Ishikawa (cell line): ENCODE measurements around the gene F2RL2.

Experiments
- CEBPB ChIP-seq: IDR thresholded peaks from 2 replicates; pipeline ENCODE4 v1.6.1; 2012
- CREB1 ChIP-seq: IDR thresholded peaks from 2 replicates; pipeline ENCODE4 v1.6.1; 2012; ENCODE audit warnings: low read depth
- EGR1 ChIP-seq: IDR thresholded peaks from 2 replicates; pipeline ENCODE4 v1.6.1; 2012
- EP300 ChIP-seq: IDR thresholded peaks from 2 replicates; pipeline ENCODE4 v1.6.1; 2012; ENCODE audit warnings: borderline replicate concordance
- FOXM1 ChIP-seq: IDR thresholded peaks from 2 replicates; pipeline ENCODE4 v1.6.1; 2012; ENCODE audit warnings: low read depth, borderline replicate concordance
- NFIC ChIP-seq: IDR thresholded peaks from 2 replicates; pipeline ENCODE4 v1.6.1; 2012
- RAD21 ChIP-seq: IDR thresholded peaks from 2 replicates; pipeline ENCODE4 v1.6.1; 2012; ENCODE audit warnings: low read depth
- REST ChIP-seq: IDR thresholded peaks from 2 replicates; pipeline ENCODE4 v1.6.1; 2012; ENCODE audit warnings: low read depth, mild to moderate bottlenecking
- TAF1 ChIP-seq: IDR thresholded peaks from 2 replicates; pipeline ENCODE4 v1.6.1; 2012; ENCODE audit warnings: low read depth, mild to moderate bottlenecking
- TCF12 ChIP-seq: IDR thresholded peaks from 2 replicates; pipeline ENCODE4 v1.6.1; 2012; ENCODE audit warnings: low read depth
- TEAD4 ChIP-seq: IDR thresholded peaks from 2 replicates; pipeline ENCODE4 v1.6.1; 2012
- YY1 ChIP-seq: IDR thresholded peaks from 2 replicates; pipeline ENCODE4 v1.6.1; 2012; ENCODE audit warnings: low read depth
- ZBTB7A ChIP-seq: IDR thresholded peaks from 2 replicates; pipeline ENCODE4 v1.6.1; 2012; ENCODE audit warnings: low read depth
- TF ChIP-seq, protein P1 (sequence below): IDR thresholded peaks from 2 replicates; pipeline ENCODE4 v1.6.1; 2012
- TF ChIP-seq, protein P2 (sequence below): IDR thresholded peaks from 2 replicates; pipeline ENCODE4 v1.6.1; 2012

The F2RL2 gene

GRCh38 chr5:76638479-76638878 lies 15.3 kb upstream of the F2RL2 start:
- no peak for TF ChIP-seq YY1

DNA sequence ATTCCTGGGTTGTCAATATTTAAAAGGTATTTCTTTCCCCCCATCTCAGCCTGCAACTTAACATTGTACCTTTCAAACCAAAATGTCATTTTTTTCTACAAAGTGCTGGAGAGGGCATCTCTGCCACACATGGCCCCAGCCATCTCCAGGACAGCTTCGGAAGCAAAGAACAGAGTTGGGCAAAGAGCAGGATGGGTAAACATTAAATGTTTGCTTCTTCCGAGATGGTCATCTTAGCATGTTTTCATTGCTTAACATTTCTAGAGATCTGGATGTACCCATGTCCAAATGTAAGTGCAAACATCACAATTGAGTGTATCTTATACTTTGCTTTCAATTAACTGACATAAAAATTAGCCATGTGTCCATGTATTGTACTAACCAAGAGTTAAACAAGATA lies 14.3 kb upstream of the F2RL2 start:
- TF ChIP-seq EGR1 (no peak), EP300 (no peak), TEAD4 (no peak), YY1 (no peak)
- TF ChIP-seq, protein P1, sequence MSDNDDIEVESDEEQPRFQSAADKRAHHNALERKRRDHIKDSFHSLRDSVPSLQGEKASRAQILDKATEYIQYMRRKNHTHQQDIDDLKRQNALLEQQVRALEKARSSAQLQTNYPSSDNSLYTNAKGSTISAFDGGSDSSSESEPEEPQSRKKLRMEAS, result no peak

DNA sequence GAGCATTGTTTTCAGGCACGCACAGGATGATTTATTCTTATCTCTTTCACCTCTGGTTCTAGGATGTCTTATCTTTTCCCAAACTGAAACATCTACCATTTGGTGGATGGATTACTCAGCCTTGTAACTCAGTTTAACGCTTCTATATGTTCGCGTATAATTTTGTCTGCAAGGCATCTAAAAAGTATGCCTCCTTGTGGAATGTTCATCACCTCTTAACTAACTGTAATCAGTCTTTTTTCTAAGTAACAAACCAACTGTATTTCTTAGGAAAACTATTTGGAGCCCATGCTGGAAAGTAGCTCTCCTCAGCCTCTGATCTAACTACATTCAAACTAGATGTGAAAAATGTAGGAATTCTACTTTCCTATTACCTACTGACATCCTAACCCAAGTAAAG lies 11.5 kb upstream of the F2RL2 start:
- TF ChIP-seq, protein P2, sequence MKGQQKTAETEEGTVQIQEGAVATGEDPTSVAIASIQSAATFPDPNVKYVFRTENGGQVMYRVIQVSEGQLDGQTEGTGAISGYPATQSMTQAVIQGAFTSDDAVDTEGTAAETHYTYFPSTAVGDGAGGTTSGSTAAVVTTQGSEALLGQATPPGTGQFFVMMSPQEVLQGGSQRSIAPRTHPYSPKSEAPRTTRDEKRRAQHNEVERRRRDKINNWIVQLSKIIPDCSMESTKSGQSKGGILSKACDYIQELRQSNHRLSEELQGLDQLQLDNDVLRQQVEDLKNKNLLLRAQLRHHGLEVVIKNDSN, result no peak
- no peak for TF ChIP-seq NFIC
- no peak for TF ChIP-seq EP300
- TF ChIP-seq, protein P1, result no peak
- TF ChIP-seq EGR1, result no peak

DNA sequence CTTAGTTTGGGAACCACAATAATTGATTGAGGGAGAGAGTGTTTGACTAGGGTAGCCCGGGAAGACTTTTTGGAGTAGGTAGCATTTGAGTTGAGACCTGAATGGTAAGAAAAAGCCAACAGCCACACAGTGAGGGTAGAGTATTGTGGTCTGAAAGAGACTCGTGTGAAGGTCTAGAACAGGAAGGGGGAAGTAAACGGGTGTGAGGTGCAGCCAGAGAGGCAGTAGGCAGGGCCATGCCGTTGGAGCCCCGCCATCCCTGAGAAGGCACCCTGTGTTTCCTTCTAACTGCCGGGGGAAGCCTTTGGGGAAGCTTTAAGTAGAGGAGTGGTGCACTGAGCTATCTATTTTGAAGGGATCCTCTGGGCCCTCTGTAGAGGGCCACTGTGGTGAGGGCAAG lies 3.5 kb upstream of the F2RL2 start:
- TF ChIP-seq, protein P1, result no peak
- no peak for TF ChIP-seq TCF12
- no peak for TF ChIP-seq CEBPB
- no peak for TF ChIP-seq ZBTB7A
- TF ChIP-seq, protein P2, result no peak
- TF ChIP-seq EGR1, result no peak
- TF ChIP-seq REST, result no peak
- TF ChIP-seq TAF1, result no peak
- TF ChIP-seq TEAD4, result no peak
- TF ChIP-seq NFIC, result no peak
- TF ChIP-seq FOXM1, result no peak
- no peak for TF ChIP-seq YY1

DNA sequence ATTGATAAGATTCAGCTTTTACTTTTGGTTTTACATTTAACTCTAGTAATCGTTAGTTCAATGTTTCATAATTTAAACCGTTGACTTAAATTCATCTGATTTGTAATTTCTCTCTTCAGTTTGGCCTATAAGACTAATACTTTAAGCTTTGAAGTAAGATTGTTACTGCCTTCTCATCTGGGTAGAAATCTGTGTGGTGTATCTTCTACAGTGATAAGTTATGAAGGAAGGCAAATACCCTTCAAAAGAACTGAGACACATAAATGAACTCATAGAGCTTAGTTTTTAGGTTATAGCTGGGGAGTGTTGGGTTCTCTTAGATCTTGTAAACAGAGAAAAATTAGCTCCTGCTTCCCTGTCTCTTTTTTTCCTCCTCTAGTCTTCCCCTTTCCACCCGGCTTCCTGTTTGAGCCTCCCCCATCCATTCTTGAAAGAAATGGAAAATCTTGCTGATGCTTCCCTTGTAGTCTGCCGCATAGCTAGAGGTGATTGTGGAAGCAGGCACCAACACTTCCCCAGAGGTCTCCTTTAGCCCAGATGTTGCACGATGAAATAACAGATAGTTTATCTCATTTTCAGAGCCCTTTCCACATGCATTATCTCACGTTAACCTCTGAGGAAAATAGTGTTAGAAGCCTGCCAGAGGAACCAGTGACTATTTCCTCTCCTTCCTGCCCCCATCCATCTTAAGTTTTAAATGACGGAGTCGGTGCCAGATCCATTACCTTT lies 2.0 kb upstream of the F2RL2 start:
- TF ChIP-seq EP300, result no peak
- TF ChIP-seq TCF12, result no peak
- no peak for TF ChIP-seq TAF1
- TF ChIP-seq ZBTB7A, result no peak
- no peak for TF ChIP-seq TEAD4
- no peak for TF ChIP-seq FOXM1
- no peak for TF ChIP-seq CREB1
- no peak for TF ChIP-seq REST
- TF ChIP-seq, protein P1, result no peak
- no peak for TF ChIP-seq CEBPB
- no peak for TF ChIP-seq NFIC
- no peak for TF ChIP-seq RAD21
- TF ChIP-seq YY1, result no peak
- no peak for TF ChIP-seq EGR1
- TF ChIP-seq, protein P2, result no peak

DNA sequence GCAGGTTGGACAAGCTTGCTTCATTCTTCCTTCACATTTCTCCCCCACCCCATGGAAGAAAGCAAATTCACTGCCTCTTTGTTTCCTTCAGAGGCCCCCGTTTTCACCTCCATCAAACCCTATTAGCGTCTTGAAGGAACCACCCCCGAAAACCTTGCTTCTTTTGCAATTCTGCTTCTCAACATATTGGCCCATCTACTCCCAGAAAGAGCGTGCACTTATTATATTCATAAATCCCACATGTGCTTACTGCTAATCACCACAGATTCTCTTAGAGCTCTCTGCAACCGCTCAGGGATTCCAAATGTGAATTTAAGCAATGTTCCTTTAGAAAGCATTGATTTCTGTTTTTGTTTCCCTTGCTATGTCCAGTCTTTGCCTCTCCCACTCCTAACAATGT lies 1.1 kb downstream of the F2RL2 start:
- TF ChIP-seq ZBTB7A (no peak), TEAD4 (no peak), CREB1 (no peak), TCF12 (no peak), TAF1 (no peak), EP300 (no peak), YY1 (no peak), FOXM1 (no peak), NFIC (no peak), EGR1 (no peak), RAD21 (no peak), REST (no peak), CEBPB (no peak)
- TF ChIP-seq, protein P1, result no peak
- TF ChIP-seq, protein P2, result no peak
